Naive thymus-derived CD4-positive, alpha-beta T cell (primary cell): ENCODE results near the gene TENM4. TPM values are rescaled to one million over a fixed set of nuclear protein-coding genes. Genes with fewer than 3 reads are reported as not detected.

ENCODE experiments used
- ATAC-seq: fragments of 150-1000 bp; cut with Tn5 transposase; 2 replicates; pipeline ENCODE4 v1.10.0; 2021; ENCODE audit warnings: mild to moderate bottlenecking, moderate library complexity
- CTCF ChIA-PET: fragments of 350-600 bp; sonication (Branson Sonifier 250); formaldehyde crosslinking; loops from one replicate; lab custom pipeline; 2021; ENCODE audit warnings: antibody characterized with exemption; lab: Charles Lee
- POLR2A ChIA-PET: fragments of 350-600 bp; sonication (Branson Sonifier 250); formaldehyde crosslinking; loops from one replicate; lab custom pipeline; 2021; ENCODE audit warnings: antibody characterized with exemption, inconsistent platforms; lab: Charles Lee
- DNase-seq, 9 donors: peaks; one replicate each; pipeline versions ENCODE4 v3.0.0 to v3.0.0-alpha.2; 2020 to 2022; ENCODE audit warnings: mixed read lengths in 1 of 9
- H3K27ac ChIP-seq: one replicate; pipeline ENCODE4 v1.7.0; 2013; ENCODE audit warnings: mild to moderate bottlenecking, low read depth, low read length, moderate library complexity
- H3K27me3 ChIP-seq, 2 donors: one replicate each; pipeline ENCODE4 v1.7.0; 2013; ENCODE audit warnings: low read length in 2 of 2, mild to moderate bottlenecking in 2 of 2, moderate library complexity in 2 of 2; ENCODE audit not compliant: control insufficient read depth in 2 of 2, insufficient read depth in 2 of 2
- H3K36me3 ChIP-seq, 3 experiments: 1 replicate in 2 of 3; 2 replicates in 1 of 3; pipeline ENCODE4 v1.7.0; 2013; ENCODE audit warnings: low read length in 3 of 3, mild to moderate bottlenecking in 3 of 3, moderate library complexity in 1 of 3; ENCODE audit not compliant: insufficient read depth in 3 of 3, control insufficient read depth in 2 of 3
- H3K4me1 ChIP-seq, 2 donors: one replicate each; pipeline ENCODE4 v1.7.0; 2013; ENCODE audit warnings: low read length in 2 of 2, mild to moderate bottlenecking in 2 of 2, moderate library complexity in 1 of 2; ENCODE audit not compliant: control insufficient read depth in 2 of 2, insufficient read depth in 2 of 2
- H3K4me3 ChIP-seq: 2 replicates; pipeline ENCODE4 v1.7.0; 2013; ENCODE audit warnings: mild to moderate bottlenecking, low read length
- H3K9me3 ChIP-seq, 3 experiments: 1 replicate in 2 of 3; 2 replicates in 1 of 3; pipeline ENCODE4 v1.7.0; 2013; ENCODE audit warnings: low read length in 3 of 3; ENCODE audit not compliant: control insufficient read depth in 2 of 3
- H3K27ac Mint-ChIP-seq, 9 donors: one replicate each; pipeline ENCODE4 v1.8.0; 2020 to 2022; ENCODE audit warnings: mixed read lengths in 9 of 9, mild to moderate bottlenecking in 8 of 9, moderate library complexity in 5 of 9, inconsistent platforms in 2 of 9
- H3K27me3 Mint-ChIP-seq, 5 donors: one replicate each; pipeline ENCODE4 v1.8.0; 2021 to 2022; ENCODE audit warnings: mixed read lengths in 5 of 5, mild to moderate bottlenecking in 1 of 5
- H3K36me3 Mint-ChIP-seq, 5 donors: one replicate each; pipeline ENCODE4 v1.8.0; 2020 to 2022; ENCODE audit warnings: mixed read lengths in 5 of 5, mild to moderate bottlenecking in 3 of 5, inconsistent platforms in 1 of 5
- H3K4me1 Mint-ChIP-seq, 7 donors: one replicate each; pipeline ENCODE4 v1.8.0; 2020 to 2022; ENCODE audit warnings: mixed read lengths in 7 of 7, mild to moderate bottlenecking in 3 of 7, inconsistent platforms in 1 of 7
- H3K4me3 Mint-ChIP-seq, 10 donors: one replicate each; pipeline ENCODE4 v1.8.0; 2020 to 2022; ENCODE audit warnings: mild to moderate bottlenecking in 10 of 10, mixed read lengths in 10 of 10, moderate library complexity in 6 of 10, inconsistent platforms in 2 of 10
- H3K9me3 Mint-ChIP-seq, 11 donors: one replicate each; pipeline ENCODE4 v1.8.0; 2020 to 2022; ENCODE audit warnings: mixed read lengths in 11 of 11, mild to moderate bottlenecking in 4 of 11, inconsistent platforms in 1 of 11, moderate library complexity in 1 of 11
- intact Hi-C, 2 donors: fragments of 100-400 bp; cut with micrococcal nuclease; formaldehyde crosslinking; loops; one replicate each; pipeline ENCODE4 v1.15.1; 2023
- polyA plus RNA-seq, 2 donors: library from polyadenylated mRNA; unstranded; fragments of 300-500 nt; fragmentation: Illumina TruSeq; gene quantifications; one replicate each; pipeline ENCODE4 v1.2.3, GENCODE V29; 2021
- total RNA-seq, 6 experiments: library from RNA in 5 of 6; stranded (reverse) in 5 of 6; gene quantifications; 1 replicate in 5 of 6; 2 replicates in 1 of 6; pipeline ENCODE4 v1.2.3 and lab custom pipeline; 2021 to 2026

The TENM4 gene
- total and polyA plus RNA-seq, 7 experiments from 2014 or later: 0.32 to 0.47 TPM; not detected in 5

GRCh38 chr11:79308429-79308828 is 132.4 kb downstream of the TENM4 start:
- Mint-ChIP-seq H3K27ac (no peak overlapping the region), H3K36me3 (no peaks in the 10 kb centered on the region), H3K27me3 (peaks cover 0 to 7% (median 0%) of the 10 kb centered on the region in 5 donors), H3K9me3 (peaks cover 0 to 6% (median 0%) of the 10 kb centered on the region in 11 donors), H3K4me3 (no peak overlapping the region), H3K4me1 (peaks cover 0 to 3% (median 0%) of the 10 kb centered on the region in 7 donors)
- H3K27ac ChIP-seq: no peak overlapping the region
- no peaks in the 10 kb centered on the region for H3K9me3 ChIP-seq
- no peaks in the 10 kb centered on the region for H3K4me1 ChIP-seq
- H3K36me3 ChIP-seq: no peaks in the 10 kb centered on the region
- ChIA-PET CTCF (no interaction called here), POLR2A (no interaction called here)
- intact Hi-C loops: no loop called here
- ATAC-seq: no peak
- no peak for DNase-seq
- H3K4me3 ChIP-seq: no peak overlapping the region
- no peaks in the 10 kb centered on the region for H3K27me3 ChIP-seq

GRCh38 chr11:79304599-79305212 is 136.1 kb downstream of the TENM4 start:
- H3K9me3 ChIP-seq: no peaks in the 10 kb centered on the region
- ChIA-PET POLR2A (no interaction called here), CTCF (no interaction called here)
- Mint-ChIP-seq H3K4me3 (peak overlapping the region in 1 of 10 donors; percentile 31), H3K36me3 (no peaks in the 10 kb centered on the region), H3K27me3 (no peaks in the 10 kb centered on the region), H3K4me1 (peaks cover 0 to 3% (median 0%) of the 10 kb centered on the region in 7 donors), H3K9me3 (peaks cover 0 to 6% (median 0%) of the 10 kb centered on the region in 11 donors), H3K27ac (peak overlapping the region in 1 of 9 donors; percentile 1)
- DNase-seq: no peak
- no peak overlapping the region for H3K4me3 ChIP-seq
- intact Hi-C loops: no loop called here
- no peaks in the 10 kb centered on the region for H3K27me3 ChIP-seq
- no peak overlapping the region for H3K27ac ChIP-seq
- ATAC-seq: no peak
- no peaks in the 10 kb centered on the region for H3K4me1 ChIP-seq
- H3K36me3 ChIP-seq: no peaks in the 10 kb centered on the region

GRCh38 chr11:79296141-79296540 is 144.7 kb downstream of the TENM4 start:
- ChIA-PET POLR2A (no interaction called here), CTCF (no interaction called here)
- H3K27me3 Mint-ChIP-seq: peaks cover 0 to 2% (median 0%) of the 10 kb centered on the region in 5 donors
- no peaks in the 10 kb centered on the region for H3K36me3 ChIP-seq
- no peaks in the 10 kb centered on the region for H3K4me1 Mint-ChIP-seq
- H3K27ac ChIP-seq: no peak overlapping the region
- no peaks in the 10 kb centered on the region for H3K9me3 Mint-ChIP-seq
- no peak overlapping the region for H3K4me3 Mint-ChIP-seq
- H3K4me3 ChIP-seq: no peak overlapping the region
- intact Hi-C loops: no loop called here
- H3K36me3 Mint-ChIP-seq: no peaks in the 10 kb centered on the region
- no peaks in the 10 kb centered on the region for H3K4me1 ChIP-seq
- peaks cover 0 to 3% of the 10 kb centered on the region in 2 donors for H3K27me3 ChIP-seq
- DNase-seq (no peak), ATAC-seq (no peak)
- H3K9me3 ChIP-seq: no peaks in the 10 kb centered on the region
- H3K27ac Mint-ChIP-seq: no peak overlapping the region

- H3K36me3 Mint-ChIP-seq: no peaks in the 10 kb centered on the region
- ChIA-PET CTCF (no interaction called here), POLR2A (no interaction called here)
- Histone ChIP-seq H3K9me3 (no peaks in the 10 kb centered on the region), H3K4me3 (no peak overlapping the region), H3K36me3 (no peaks in the 10 kb centered on the region), H3K27me3 (peaks cover 0 to 3% of the 10 kb centered on the region in 2 donors), H3K27ac (no peak overlapping the region), H3K4me1 (no peaks in the 10 kb centered on the region)
- no peaks in the 10 kb centered on the region for H3K9me3 Mint-ChIP-seq
- H3K4me1 Mint-ChIP-seq: no peaks in the 10 kb centered on the region
- no peak overlapping the region for H3K4me3 Mint-ChIP-seq
- DNase-seq (no peak), ATAC-seq (no peak)
- intact Hi-C loops: no loop called here
- peaks cover 0 to 7% (median 0%) of the 10 kb centered on the region in 5 donors for H3K27me3 Mint-ChIP-seq
- no peak overlapping the region for H3K27ac Mint-ChIP-seq
Observed at GRCh38 chr11:79294845-79295731, 145.7 kb downstream of the TENM4 start.

- Mint-ChIP-seq H3K36me3 (no peaks in the 10 kb centered on the region), H3K27ac (no peak overlapping the region), H3K4me1 (no peaks in the 10 kb centered on the region), H3K27me3 (peaks cover 0 to 7% (median 0%) of the 10 kb centered on the region in 5 donors), H3K9me3 (peaks cover 0 to 2% (median 0%) of the 10 kb centered on the region in 11 donors), H3K4me3 (no peak overlapping the region)
- Histone ChIP-seq H3K36me3 (no peaks in the 10 kb centered on the region), H3K27me3 (peaks cover 0 to 3% of the 10 kb centered on the region in 2 donors), H3K4me3 (no peak overlapping the region), H3K27ac (no peak overlapping the region), H3K4me1 (no peaks in the 10 kb centered on the region), H3K9me3 (no peaks in the 10 kb centered on the region)
- no peak for ATAC-seq
- ChIA-PET POLR2A (no interaction called here), CTCF (no interaction called here)
- intact Hi-C loops: no loop called here
- no peak for DNase-seq
Observed at GRCh38 chr11:79291948-79292347, 148.9 kb downstream of the TENM4 start.

GRCh38 chr11:79290761-79291160 is 150.1 kb downstream of the TENM4 start:
- Mint-ChIP-seq H3K36me3 (no peaks in the 10 kb centered on the region), H3K4me1 (no peaks in the 10 kb centered on the region), H3K27me3 (peaks cover 0 to 7% (median 0%) of the 10 kb centered on the region in 5 donors), H3K9me3 (peaks cover 0 to 5% (median 0%) of the 10 kb centered on the region in 11 donors), H3K27ac (no peak overlapping the region), H3K4me3 (no peak overlapping the region)
- H3K27me3 ChIP-seq: peaks cover 0 to 3% of the 10 kb centered on the region in 2 donors
- DNase-seq (no peak), ATAC-seq (no peak)
- POLR2A ChIA-PET: no interaction called here
- no peaks in the 10 kb centered on the region for H3K36me3 ChIP-seq
- CTCF ChIA-PET: no interaction called here
- H3K27ac ChIP-seq: no peak overlapping the region
- intact Hi-C loops: no loop called here
- H3K9me3 ChIP-seq: no peaks in the 10 kb centered on the region
- no peaks in the 10 kb centered on the region for H3K4me1 ChIP-seq
- no peak overlapping the region for H3K4me3 ChIP-seq
